Hippocampal formation (tissue), 2 donors: ENCODE results near the gene CHMP4A.

ENCODE experiments used
- DNase-seq, 2 donors: peaks; one replicate each; lab custom pipeline; 2025; lab: John Stamatoyannopoulos, UW

Gene CHMP4A

DNA sequence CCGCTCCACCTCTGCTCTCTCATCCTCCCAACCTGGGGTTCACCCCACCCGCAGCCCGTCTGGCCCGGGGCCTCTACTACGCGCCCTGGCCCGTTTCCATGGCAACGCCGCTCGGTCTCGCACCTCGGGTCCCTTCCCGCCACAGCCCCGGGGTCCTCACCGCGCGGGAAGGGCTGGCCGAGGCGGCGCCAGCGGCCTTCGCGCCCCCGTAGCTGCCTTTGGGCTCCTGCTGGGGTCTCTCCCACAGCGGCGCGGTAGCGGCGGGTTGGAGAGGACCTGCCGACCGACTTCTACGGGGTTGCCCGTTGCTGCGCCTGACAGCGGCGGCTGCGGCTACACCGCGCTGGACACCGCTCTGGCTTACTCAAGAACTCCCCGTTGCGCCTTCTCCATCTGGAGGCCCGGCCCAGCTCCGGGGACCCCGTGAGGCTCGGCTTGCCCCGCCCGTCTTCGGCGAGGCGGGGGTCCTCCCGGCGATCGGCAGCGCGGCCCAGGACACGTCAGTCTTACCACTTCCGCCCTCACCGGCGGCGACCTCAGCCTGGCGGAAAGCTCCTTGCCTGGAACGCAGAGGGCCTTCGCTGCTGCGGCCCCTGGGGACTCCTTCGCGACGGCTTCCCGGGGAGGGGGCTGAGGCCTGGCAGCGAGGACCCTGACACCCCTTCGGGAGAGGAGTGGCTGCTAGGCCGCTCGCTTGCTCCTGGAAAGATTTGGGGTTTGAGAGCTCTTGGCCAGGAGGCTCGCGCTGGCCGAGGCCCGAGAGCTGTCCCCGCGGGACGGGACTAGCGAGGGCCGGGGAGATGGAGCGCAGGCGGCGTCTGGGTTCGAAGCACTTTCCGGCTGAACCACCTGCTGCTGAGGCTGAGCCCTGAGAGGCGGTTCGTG lies 17.9 kb downstream of the CHMP4A start, which contains the start of gene TM9SF1:
TSS of gene TM9SF1 (minus strand) at position 256 of the 885 bp plus-strand sequence. CDS start 422 bp downstream, outside the sequence.
- peak; percentile 74 to 76 for DNase-seq

- DNase-seq, result no peak
These were observed 18.5 kb downstream of the CHMP4A start for GRCh38 chr14:24194873-24195185.

GRCh38 chr14:24194186-24194872 lies 19.0 kb downstream of the CHMP4A start:
- no peak for DNase-seq

DNA sequence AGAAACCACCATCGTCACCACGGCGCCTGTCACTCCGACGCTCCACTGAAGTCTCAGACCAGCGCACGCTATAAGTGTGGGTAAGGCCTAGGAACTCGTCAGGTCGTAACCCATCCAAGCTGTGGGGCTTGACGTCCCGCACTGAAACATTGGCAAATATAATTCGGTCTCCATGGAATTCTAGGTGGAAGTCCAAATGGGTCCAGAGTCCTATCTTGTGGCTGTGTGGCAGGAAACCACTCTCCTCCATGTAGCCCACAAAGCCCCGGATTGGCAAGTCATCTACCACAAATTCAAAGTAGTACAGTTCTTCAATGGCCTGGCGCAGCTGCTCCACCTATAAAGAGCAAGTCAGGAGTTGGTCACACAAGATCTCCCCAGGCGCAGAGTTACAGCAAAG lies 20.4 kb downstream of the CHMP4A start:
- DNase-seq, result no peak

GRCh38 chr14:24190416-24190815 lies 22.9 kb downstream of the CHMP4A start:
- DNase-seq, result no peak

GRCh38 chr14:24189460-24189859 lies 23.8 kb downstream of the CHMP4A start:
- no peak for DNase-seq

- DNase-seq, result no peak
These were observed 24.3 kb downstream of the CHMP4A start for GRCh38 chr14:24189059-24189375.

GRCh38 chr14:24188251-24189058 lies 24.8 kb downstream of the CHMP4A start, which contains the start of gene IPO4:
Gene IPO4, minus strand, starts transcription at chr14:24188816. Its CDS starts 29 bp downstream, at chr14:24188787.
- peak; percentile 93 to 95 for DNase-seq

DNA sequence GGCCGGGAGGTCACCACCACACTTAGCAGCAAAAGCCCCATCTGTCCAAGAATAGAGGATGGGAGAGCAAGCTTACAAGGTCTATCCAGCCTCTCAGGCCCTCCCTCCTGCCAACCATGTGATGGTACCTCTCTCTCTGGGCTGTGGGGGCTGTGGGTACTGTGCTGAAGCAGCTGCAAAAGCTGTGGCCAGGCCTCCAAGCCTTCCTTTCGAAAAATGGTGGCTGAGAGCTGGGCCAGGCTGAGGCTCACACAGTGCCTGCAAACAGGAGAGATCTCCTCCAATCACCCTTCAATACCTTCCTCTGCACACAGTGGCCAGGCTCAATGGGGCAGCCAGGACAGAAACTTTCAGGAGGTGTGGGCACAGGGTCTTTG lies 25.8 kb downstream of the CHMP4A start:
- DNase-seq, result no peak

GRCh38 chr14:24186831-24187538 lies 26.3 kb downstream of the CHMP4A start:
- DNase-seq, result no peak

DNA sequence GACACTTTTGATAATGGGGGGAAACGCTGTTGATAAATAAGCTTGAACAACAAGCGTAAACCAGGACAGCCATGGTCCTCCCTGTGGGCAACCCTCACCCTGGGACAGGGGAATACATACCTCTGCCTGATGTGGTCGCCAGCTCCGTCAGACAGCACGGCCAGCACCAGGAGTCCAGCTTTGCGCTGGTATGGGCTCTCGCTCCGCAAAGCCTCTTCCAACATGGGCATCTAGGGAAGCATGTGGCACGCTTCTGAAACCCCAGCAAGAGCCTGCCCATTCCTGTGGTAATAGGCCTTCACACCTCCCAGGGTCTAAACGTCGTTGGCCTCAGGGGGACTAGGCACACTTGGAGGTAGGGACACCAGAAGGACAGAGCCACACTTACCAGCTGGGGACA lies 27.5 kb downstream of the CHMP4A start:
- no peak for DNase-seq

- no peak for DNase-seq
These were observed 28.3 kb downstream of the CHMP4A start for GRCh38 chr14:24185026-24185425.

DNA sequence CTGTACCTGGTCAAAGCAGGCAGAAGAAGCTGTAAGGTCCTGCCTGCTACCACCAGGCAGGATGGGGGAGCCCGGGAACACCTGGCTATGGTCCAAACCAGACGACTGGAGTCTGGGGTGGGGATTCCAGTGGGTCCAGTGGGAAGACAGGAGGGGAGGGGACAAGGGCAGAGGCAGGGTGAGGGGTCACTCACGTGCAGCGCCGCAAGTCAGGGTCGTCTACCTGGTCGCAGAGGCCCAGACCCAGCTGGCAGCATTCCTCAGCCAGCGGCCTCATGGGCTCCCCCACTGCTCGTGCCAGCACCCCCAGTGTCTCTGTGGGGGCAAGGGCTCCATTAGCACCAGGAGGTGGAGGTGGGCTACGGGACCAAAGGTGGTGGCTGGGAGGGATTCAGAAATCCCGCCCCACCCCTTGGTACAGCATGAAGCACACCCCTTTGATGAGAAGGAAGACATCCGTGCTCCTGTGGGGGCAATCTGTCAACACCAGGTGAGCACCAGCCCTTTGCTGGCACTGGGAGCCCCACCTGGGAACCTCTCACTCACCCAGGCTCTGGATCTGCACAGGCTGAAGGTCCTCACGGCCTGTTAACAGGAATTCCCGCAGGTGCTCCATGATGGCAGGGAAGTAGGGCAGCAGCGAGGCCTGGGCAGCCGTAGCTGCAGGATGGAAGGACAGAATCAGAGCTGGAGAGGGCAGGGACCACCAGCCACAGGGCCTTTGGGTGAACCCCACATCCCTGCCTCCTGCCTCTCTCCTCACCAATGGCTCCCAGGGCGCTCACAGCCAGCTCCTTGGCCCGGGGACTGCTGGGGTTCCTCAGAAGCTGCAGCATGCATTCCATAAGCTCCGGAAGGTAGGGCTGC lies 29.0 kb downstream of the CHMP4A start:
- no peak for DNase-seq

DNA sequence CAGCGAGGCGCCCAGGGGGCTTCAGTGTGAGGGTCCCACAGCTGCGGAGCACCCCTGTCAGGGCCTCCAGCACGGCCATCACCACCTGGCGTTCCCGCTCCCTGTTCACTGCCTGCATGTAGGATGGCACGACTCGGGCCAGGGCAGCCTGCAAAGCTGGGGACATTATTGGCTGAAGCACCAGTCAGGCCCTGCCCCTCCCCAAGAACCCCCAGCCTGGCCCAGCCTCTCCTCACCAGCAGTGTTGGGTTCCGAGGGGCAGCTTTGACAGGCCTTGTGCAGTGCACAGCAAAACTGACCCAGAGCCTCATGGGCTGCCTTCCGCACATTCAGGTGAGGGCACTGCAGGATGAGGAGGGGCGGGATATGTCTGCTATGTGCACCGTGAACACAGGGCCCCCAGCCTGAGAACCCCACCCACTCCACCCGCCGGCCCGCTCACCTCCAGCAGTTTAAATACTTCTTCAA lies 30.2 kb downstream of the CHMP4A start:
- DNase-seq, result no peak

- no peak for DNase-seq
These were observed 31.0 kb downstream of the CHMP4A start for GRCh38 chr14:24182110-24182882.

- DNase-seq, result no peak
These were observed 31.8 kb downstream of the CHMP4A start for GRCh38 chr14:24181371-24182077.

DNA sequence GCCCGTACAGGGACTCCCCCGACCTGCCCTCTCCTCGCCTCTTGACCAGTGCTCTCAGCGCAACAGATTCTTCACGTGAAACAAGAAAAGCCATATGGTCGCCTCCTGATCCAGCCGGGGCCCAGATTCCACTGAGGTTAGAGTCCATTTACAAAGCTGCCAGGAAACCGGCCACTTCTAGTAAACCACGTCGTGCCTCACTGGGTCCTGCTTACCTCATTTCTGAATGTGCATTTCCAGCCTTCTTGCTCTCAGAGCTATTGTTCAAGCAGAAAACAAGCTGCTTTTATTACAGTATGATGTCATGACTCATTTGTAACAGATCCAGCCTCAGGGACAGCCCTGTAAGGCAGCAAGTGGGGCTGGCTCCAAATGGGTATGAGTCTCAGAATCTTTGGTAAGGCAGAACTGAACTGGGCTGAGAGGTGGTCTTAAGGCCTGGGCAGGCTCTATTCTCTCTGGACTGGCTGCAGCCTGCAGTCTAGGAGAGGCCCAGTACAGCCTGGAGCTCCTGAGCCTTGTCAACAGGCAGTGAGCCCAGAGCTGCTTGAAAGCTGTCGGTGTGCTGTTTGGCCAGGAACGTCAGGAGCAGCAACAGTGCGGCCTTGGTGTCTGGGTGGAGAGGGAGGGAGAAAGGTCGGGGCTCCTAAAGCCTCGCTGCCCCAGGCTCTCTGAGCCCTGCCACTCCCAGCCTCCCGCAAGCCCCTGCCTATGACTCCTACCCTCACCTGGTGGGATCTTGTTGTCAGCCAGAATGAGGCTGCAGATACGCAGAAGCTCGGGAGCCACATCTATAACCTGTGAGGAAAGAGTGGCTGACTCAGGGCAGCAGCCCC lies 33.1 kb downstream of the CHMP4A start:
- peak; percentile 16 to 51 for DNase-seq

GRCh38 chr14:24179294-24179960 lies 33.9 kb downstream of the CHMP4A start:
- no peak for DNase-seq
